IMR-90 (cell line): ENCODE data around the gene AFAP1L2. TPM values are rescaled to one million over a fixed set of nuclear protein-coding genes. Genes with fewer than 3 reads are reported as not detected.

ENCODE experiments used
- ATAC-seq: fragments of 200-7000 bp; cut with Tn5 transposase; 2 replicates; pipeline ENCODE4 v1.9.1; 2020; ENCODE audit warnings: low read depth, mild to moderate bottlenecking, moderate library complexity
- BruUV-seq: library from RNA; stranded (reverse); fragments of 400-500 nt; replicated peaks from 2 replicates; lab custom pipeline; 2021; lab: Mats Ljungman, UMichigan
- CTCF ChIA-PET: fragments of 300-600 bp; formaldehyde crosslinking; extraction: SDS; loops from one replicate; lab custom pipeline; 2021; ENCODE audit warnings: antibody characterized with exemption; lab: Yijun Ruan, JAX
- POLR2A ChIA-PET: fragments of 300-600 bp; sonication (Branson Sonifier 250); formaldehyde crosslinking; loops from one replicate; lab custom pipeline; 2022; ENCODE audit warnings: antibody characterized with exemption; ENCODE audit not compliant: unreplicated experiment; lab: Charles Lee
- DNase-seq: peaks from one replicate; pipeline ENCODE4 v3.0.0; 2013
- H2AFZ ChIP-seq: replicated peaks from 2 replicates; pipeline ENCODE3; 2013; ENCODE audit warnings: low read length, mild to moderate bottlenecking; ENCODE audit not compliant: poor library complexity
- H2AK5ac ChIP-seq: 2 replicates; pipeline ENCODE4 v1.6.1; 2013; ENCODE audit warnings: low read depth, low read length, inconsistent platforms
- H2AK9ac ChIP-seq: replicated peaks from 2 replicates; pipeline ENCODE3; 2013; ENCODE audit warnings: mild to moderate bottlenecking, low read depth, low read length, moderate library complexity; ENCODE audit not compliant: poor library complexity
- H2BK120ac ChIP-seq: 2 replicates; pipeline ENCODE4 v1.6.1; 2013; ENCODE audit warnings: low read depth, low read length, inconsistent platforms
- H2BK15ac ChIP-seq: 3 replicates; pipeline ENCODE4 v1.6.1; 2013; ENCODE audit warnings: low read depth, low read length, inconsistent platforms
- H2BK20ac ChIP-seq: 2 replicates; pipeline ENCODE4 v1.6.1; 2013; ENCODE audit warnings: low read depth, mild to moderate bottlenecking, inconsistent platforms, low read length, moderate library complexity
- H2BK5ac ChIP-seq: 2 replicates; pipeline ENCODE4 v1.6.1; 2013; ENCODE audit warnings: mild to moderate bottlenecking, low read depth, low read length, inconsistent platforms; ENCODE audit not compliant: poor library complexity, severe bottlenecking
- H3K14ac ChIP-seq: replicated peaks from 2 replicates; pipeline ENCODE4 v1.6.1; 2013; ENCODE audit warnings: low read depth, low read length, inconsistent platforms
- H3K18ac ChIP-seq: 2 replicates; pipeline ENCODE4 v1.6.1; 2013; ENCODE audit warnings: low read depth, low read length, control low read depth
- H3K23ac ChIP-seq: 2 replicates; pipeline ENCODE4 v1.6.1; 2013; ENCODE audit warnings: low read depth, low read length, inconsistent platforms
- H3K27ac ChIP-seq: 2 replicates; pipeline ENCODE4 v1.5.1; 2013; ENCODE audit warnings: mild to moderate bottlenecking, control low read depth, low read length; ENCODE audit not compliant: insufficient read depth
- H3K27me3 ChIP-seq: 2 replicates; pipeline ENCODE4 v1.6.1; 2013; ENCODE audit warnings: low read length; ENCODE audit not compliant: control insufficient read depth, insufficient read depth
- H3K36me3 ChIP-seq: 2 replicates; pipeline ENCODE4 v1.6.1; 2013; ENCODE audit warnings: low read length, mixed read lengths; ENCODE audit not compliant: control insufficient read depth, insufficient read depth
- H3K4ac ChIP-seq: 2 replicates; pipeline ENCODE4 v1.6.1; 2013; ENCODE audit warnings: low read depth, low read length, inconsistent platforms
- H3K4me1 ChIP-seq: 2 replicates; pipeline ENCODE4 v1.6.1; 2013; ENCODE audit warnings: low read length, mixed read lengths; ENCODE audit not compliant: control insufficient read depth, insufficient read depth
- H3K4me2 ChIP-seq: 2 replicates; pipeline ENCODE4 v1.6.1; 2013; ENCODE audit warnings: low read depth, mild to moderate bottlenecking, control low read depth, low read length, moderate library complexity
- H3K4me3 ChIP-seq: 2 replicates; pipeline ENCODE4 v1.5.1; 2013; ENCODE audit warnings: low read depth, mild to moderate bottlenecking, control low read depth, low read length, moderate library complexity; ENCODE audit not compliant: insufficient read depth
- H3K56ac ChIP-seq: 2 replicates; pipeline ENCODE4 v1.6.1; 2013; ENCODE audit warnings: low read length, inconsistent platforms; ENCODE audit not compliant: insufficient read depth; ENCODE audit errors: extremely low read depth
- H3K79me1 ChIP-seq, 2 experiments: 2 replicates each; pipeline ENCODE4 v1.6.1; 2013; ENCODE audit warnings: low read length in 2 of 2, inconsistent platforms in 1 of 2, low read depth in 1 of 2
- H3K9ac ChIP-seq: 2 replicates; pipeline ENCODE4 v1.6.1; 2013; ENCODE audit warnings: low read depth, low read length, control low read depth
- H3K9me1 ChIP-seq: 2 replicates; pipeline ENCODE4 v1.6.1; 2013; ENCODE audit warnings: low read length, inconsistent platforms; ENCODE audit not compliant: insufficient read depth
- H3K9me3 ChIP-seq: 2 replicates; pipeline ENCODE4 v1.6.1; 2013; ENCODE audit warnings: low read length; ENCODE audit not compliant: control insufficient read depth, insufficient read depth
- H4K20me1 ChIP-seq: 2 replicates; pipeline ENCODE4 v1.6.1; 2013; ENCODE audit warnings: low read length, inconsistent platforms; ENCODE audit not compliant: insufficient read depth
- H4K5ac ChIP-seq: 2 replicates; pipeline ENCODE4 v1.6.1; 2013; ENCODE audit warnings: mild to moderate bottlenecking, low read depth, low read length, control low read depth
- H4K8ac ChIP-seq, 2 experiments: 2 replicates each; pipeline ENCODE4 v1.6.1; 2013; ENCODE audit warnings: low read depth in 2 of 2, low read length in 2 of 2, control low read depth in 1 of 2, inconsistent platforms in 1 of 2
- H4K91ac ChIP-seq: 2 replicates; pipeline ENCODE4 v1.6.1; 2013; ENCODE audit warnings: low read depth, low read length, inconsistent platforms; ENCODE audit not compliant: insufficient read depth
- MAZ ChIP-seq: IDR thresholded peaks from 2 replicates; pipeline ENCODE4 v1.6.1; 2012; ENCODE audit warnings: low read depth, mild to moderate bottlenecking, low read length, improper control_type of control experiment, moderate library complexity, borderline replicate concordance
- WGBS, 2 experiments: methylation state at CpG; one replicate each; pipeline versions ENCODE4 v1.1.5 to v1.1.7; 2013; ENCODE audit warnings: missing lambda C conversion rate in 2 of 2; ENCODE audit not compliant: insufficient read length in 1 of 2; ENCODE audit errors: extremely low coverage in 2 of 2; 5-methylcytosine and 5-hydroxymethylcytosine counted together
- dilution Hi-C: fragments of 300-500 bp; cut with HindIII; formaldehyde crosslinking; loops from one replicate; pipeline ENCODE4 v1.14.3; 2018; ENCODE audit warnings: low sequenced_read_pairs; ENCODE audit not compliant: unreplicated experiment
- in situ Hi-C: fragments of 300-500 bp; cut with MboI; formaldehyde crosslinking; loops from 3 replicates; pipeline ENCODE4 v1.14.3; 2019; ENCODE audit warnings: low sequenced_read_pairs, inconsistent platforms, mixed read lengths
- intact Hi-C: fragments of 100-400 bp; cut with micrococcal nuclease; formaldehyde crosslinking; loops from 2 replicates; pipeline ENCODE4 v1.10.0; 2022
- polyA plus RNA-seq, 3 experiments: library from polyadenylated mRNA; depleted of rRNA; stranded (reverse); fragments of >200 nt; gene quantifications; 2 replicates each; pipeline ENCODE4 v1.2.3, GENCODE V29; 2012; ENCODE audit warnings: low replicate concordance in 1 of 3
- total RNA-seq: library from RNA; depleted of rRNA; stranded (reverse); fragments of >200 nt; gene quantifications from 2 replicates; pipeline ENCODE4 v1.2.3, GENCODE V29; 2012

AFAP1L2 gene
- total and polyA plus RNA-seq, 2 of the 4 experiments (the other 2 are of a cell fraction) = under 0.01 to 0.10 TPM

GRCh38 chr10:114320249-114321116, 83.8 kb downstream of the AFAP1L2 start:
- Histone ChIP-seq H3K9me1 (peaks cover 7% of the 10 kb centered on the region; the same call in 1 of the 2 replicates), H2AK5ac (no peak overlapping the region), H2AK9ac (peak overlapping the region; percentile 57), H2BK15ac (no peak overlapping the region), H2BK20ac (no peak overlapping the region), H3K27me3 (peaks cover 20% of the 10 kb centered on the region), H2BK5ac (no peak overlapping the region), H3K27ac (no peak overlapping the region), H4K8ac (no peak overlapping the region), H3K79me1 (no peaks in the 10 kb centered on the region), H3K4me3 (no peak overlapping the region), H4K5ac (no peak overlapping the region), H3K36me3 (no peaks in the 10 kb centered on the region), H2BK120ac (no peak overlapping the region), H3K4me2 (no peak overlapping the region), H2AFZ (no peak overlapping the region), H3K23ac (no peak overlapping the region), H3K9me3 (no peaks in the 10 kb centered on the region), H4K20me1 (no peaks in the 10 kb centered on the region), H3K14ac (no peak overlapping the region), H4K91ac (no peak overlapping the region), H3K56ac (no peak overlapping the region), H3K4ac (no peak overlapping the region), H3K9ac (no peak overlapping the region), H3K4me1 (peaks cover 5% of the 10 kb centered on the region), H3K18ac (no peak overlapping the region)
- BruUV-seq = no TSS peak
- TF ChIP-seq MAZ = no peak
- intact Hi-C loops = no loop called here
- 80% methylated on average over 13 of the region's 23 CpGs; no CpG with 5 or more reads in 1 of the 2 experiments for WGBS, 2 experiments
- ChIA-PET CTCF (no interaction called here), POLR2A (no interaction called here)
- dilution Hi-C loops = no loop called here
- DNase-seq = no peak
- no peak for ATAC-seq
- in situ Hi-C loops = no loop called here
